ENCODE measurements around the gene OSBPL7. TPM values are rescaled to one million over a fixed set of nuclear protein-coding genes. Genes with fewer than 3 reads are reported as not detected.
A peak's percentile ranks its signal among the peaks of the same experiment; 100 is the strongest.

OSBPL7 gene
- total and polyA plus RNA-seq, 4 experiments from 2014 or later: 1.6 to 50.4 (median 27.2) TPM

GRCh38 chr17:47841488-47842291 lies 20.1 kb upstream of the OSBPL7 start:
- H3K4me1 Mint-ChIP-seq: peaks cover 8 to 40% (median 30%) of the 10 kb centered on the region in 4 donors
- Histone ChIP-seq H3K27ac (ENCODE audit: low read depth, low read length) (peak overlapping the region; percentile 65), H3K27me3 (ENCODE audit: insufficient read depth, low read length) (peaks cover 25% of the 10 kb centered on the region), H3K4me3 (ENCODE audit: low read length in 2 of 2) (peak overlapping the region in 1 of 2 donors; percentile 88), H3K4me1 (ENCODE audit: insufficient read depth, low read length) (peaks cover 33% of the 10 kb centered on the region), H3K36me3 (ENCODE audit: insufficient read depth, low read length) (peaks cover 5% of the 10 kb centered on the region), H3K9me3 (ENCODE audit: control insufficient read depth in 1 of 2, low read length in 2 of 2) (no peaks in the 10 kb centered on the region)
- H3K27ac Mint-ChIP-seq: peak overlapping the region; percentile 53 to 95 (median 84)
- no peak for DNase-seq
- ChIA-PET CTCF (ENCODE audit: partially characterized antibody) (interaction anchor here (0.6 to 20.5 kb wide), 23 partner anchors 8 to 232 kb away, joined by 3 to 562 read pairs (median 5); partner anchors contain the start of genes CDK5RAP3, LRRC46, MRPL10 and OSBPL7), POLR2A (ENCODE audit: partially characterized antibody) (interaction anchor here (0.7 to 18.7 kb wide), 8 partner anchors 11 to 129 kb away, joined by 3 to 271 read pairs (median 10); partner anchors contain the start of genes CDK5RAP3, LRRC46, MRPL10 and OSBPL7)
- H3K27me3 Mint-ChIP-seq: peaks cover 10 to 23% of the 10 kb centered on the region in 2 donors
- peak overlapping the region; percentile 89 to 97 (median 93) for H3K4me3 Mint-ChIP-seq
- H3K9me3 Mint-ChIP-seq: no peaks in the 10 kb centered on the region
- H3K36me3 Mint-ChIP-seq: peaks cover 0 to 3% of the 10 kb centered on the region in 2 donors
- intact Hi-C loops (cut with micrococcal nuclease): loop anchor here (1.0 to 2.0 kb wide), 3 partner anchors 49 to 129 kb away; no protein-coding TSS in a partner anchor

- H3K9me3 ChIP-seq (ENCODE audit: control insufficient read depth in 1 of 2, low read length in 2 of 2): no peaks in the 10 kb centered on the region
- peaks cover 18% of the 10 kb centered on the region for H3K27me3 ChIP-seq (ENCODE audit: insufficient read depth, low read length)
- Mint-ChIP-seq H3K9me3 (no peaks in the 10 kb centered on the region), H3K4me1 (peaks cover 8 to 42% (median 29%) of the 10 kb centered on the region in 4 donors), H3K36me3 (peaks cover 0 to 3% of the 10 kb centered on the region in 2 donors), H3K27me3 (peaks cover 7 to 16% of the 10 kb centered on the region in 2 donors), H3K27ac (peak within 1 kb of the TSS; percentile 53 to 95 (median 84)), H3K4me3 (peak within 1 kb of the TSS; percentile 89 to 97 (median 93))
- DNase-seq: peak; percentile 78 to 88 (median 79)
- peaks cover 33% of the 10 kb centered on the region for H3K4me1 ChIP-seq (ENCODE audit: insufficient read depth, low read length)
- ChIA-PET POLR2A (ENCODE audit: partially characterized antibody) (interaction anchor here (0.7 to 18.7 kb wide), 9 partner anchors 8 to 130 kb away, joined by 3 to 271 read pairs (median 4); partner anchors contain the start of genes CDK5RAP3, LRRC46, MRPL10 and OSBPL7), CTCF (ENCODE audit: partially characterized antibody) (interaction anchor here (0.6 to 20.5 kb wide), 20 partner anchors 9 to 233 kb away, joined by 3 to 562 read pairs (median 6); partner anchors contain the start of genes CDK5RAP3, LRRC46, MRPL10 and OSBPL7)
- peak within 1 kb of the TSS; percentile 65 for H3K27ac ChIP-seq (ENCODE audit: low read depth, low read length)
- peaks cover 5% of the 10 kb centered on the region for H3K36me3 ChIP-seq (ENCODE audit: insufficient read depth, low read length)
- H3K4me3 ChIP-seq (ENCODE audit: low read length in 2 of 2): peak within 1 kb of the TSS; percentile 88
- intact Hi-C loops (cut with micrococcal nuclease): loop anchor here (1.0 to 2.0 kb wide), 4 partner anchors 10 to 129 kb away; partner anchors contain the start of genes LRRC46 and MRPL10
Observed at GRCh38 chr17:47840742-47841487, 19.3 kb upstream of the OSBPL7 start, which contains the start of gene SCRN2. Gene SCRN2 (minus strand): TSS chr17:47841273. CDS start chr17:47840843, 430 bp downstream.

- ChIA-PET POLR2A (ENCODE audit: partially characterized antibody) (interaction anchor here (0.7 to 18.7 kb wide), 5 partner anchors 9 to 52 kb away, joined by 3 to 271 read pairs (median 19); partner anchors contain the start of genes LRRC46, MRPL10, OSBPL7 and SP2), CTCF (ENCODE audit: partially characterized antibody) (interaction anchor here (1.3 to 20.5 kb wide), 11 partner anchors 10 to 177 kb away, joined by 4 to 562 read pairs (median 12); partner anchors contain the start of genes LRRC46, MRPL10, OSBPL7 and SP2)
- Mint-ChIP-seq H3K36me3 (peaks cover 0 to 3% of the 10 kb centered on the region in 2 donors), H3K4me3 (peak overlapping the region; percentile 89 to 97 (median 93)), H3K27ac (peak overlapping the region in 5 of 7 donors; percentile 69 to 95 (median 79)), H3K4me1 (peaks cover 13 to 49% (median 36%) of the 10 kb centered on the region in 4 donors), H3K9me3 (no peaks in the 10 kb centered on the region), H3K27me3 (peaks cover 4 to 9% of the 10 kb centered on the region in 2 donors)
- peaks cover 5% of the 10 kb centered on the region for H3K36me3 ChIP-seq (ENCODE audit: insufficient read depth, low read length)
- DNase-seq: no peak
- H3K27ac ChIP-seq (ENCODE audit: low read depth, low read length): peak overlapping the region; percentile 65
- H3K4me1 ChIP-seq (ENCODE audit: insufficient read depth, low read length): peaks cover 35% of the 10 kb centered on the region
- peaks cover 11% of the 10 kb centered on the region for H3K27me3 ChIP-seq (ENCODE audit: insufficient read depth, low read length)
- H3K4me3 ChIP-seq (ENCODE audit: low read length in 2 of 2): peak overlapping the region; percentile 88
- H3K9me3 ChIP-seq (ENCODE audit: control insufficient read depth in 1 of 2, low read length in 2 of 2): no peaks in the 10 kb centered on the region
- intact Hi-C loops (cut with micrococcal nuclease): loop anchor here (1.0 to 2.0 kb wide), 2 partner anchors 9 to 63 kb away; partner anchors contain the start of genes LRRC46 and MRPL10
Observed at GRCh38 chr17:47840001-47840741, 18.6 kb upstream of the OSBPL7 start.

GRCh38 chr17:47839071-47839470 lies 17.5 kb upstream of the OSBPL7 start:
- peaks cover 46% of the 10 kb centered on the region for H3K4me1 ChIP-seq (ENCODE audit: insufficient read depth, low read length)
- H3K36me3 ChIP-seq (ENCODE audit: insufficient read depth, low read length): peaks cover 5% of the 10 kb centered on the region
- Mint-ChIP-seq H3K36me3 (peaks cover 0 to 3% of the 10 kb centered on the region in 2 donors), H3K4me3 (peak overlapping the region in 5 of 8 donors; percentile 17 to 52 (median 25)), H3K27me3 (peaks cover 0 to 4% of the 10 kb centered on the region in 2 donors), H3K27ac (no peak overlapping the region), H3K4me1 (peaks cover 23 to 60% (median 47%) of the 10 kb centered on the region in 4 donors), H3K9me3 (no peaks in the 10 kb centered on the region)
- no peaks in the 10 kb centered on the region for H3K9me3 ChIP-seq (ENCODE audit: control insufficient read depth in 1 of 2, low read length in 2 of 2)
- no peak overlapping the region for H3K4me3 ChIP-seq (ENCODE audit: low read length in 2 of 2)
- intact Hi-C loops (cut with micrococcal nuclease): no loop called here
- no peak overlapping the region for H3K27ac ChIP-seq (ENCODE audit: low read depth, low read length)
- DNase-seq: no peak
- peaks cover 5% of the 10 kb centered on the region for H3K27me3 ChIP-seq (ENCODE audit: insufficient read depth, low read length)
- CTCF ChIA-PET (ENCODE audit: partially characterized antibody): interaction anchor here (2.6 to 20.5 kb wide), 2 partner anchors 9 to 48 kb away, joined by 31 to 562 read pairs; partner anchors contain the start of genes LRRC46, MRPL10 and SP2
- POLR2A ChIA-PET (ENCODE audit: partially characterized antibody): interaction anchor here (3.1 to 18.7 kb wide), 2 partner anchors 8 to 53 kb away, joined by 55 to 271 read pairs; partner anchors contain the start of genes LRRC46, MRPL10 and SP2

GRCh38 chr17:47838636-47839035 lies 17.0 kb upstream of the OSBPL7 start:
- peak overlapping the region in 3 of 8 donors; percentile 20 to 52 (median 25) for H3K4me3 Mint-ChIP-seq

More at GRCh38 chr17:47838636-47839035, 17.0 kb upstream of the OSBPL7 start:
- Mint-ChIP-seq H3K27ac (no peak overlapping the region), H3K4me1 (peaks cover 25 to 63% (median 50%) of the 10 kb centered on the region in 4 donors), H3K36me3 (peaks cover 0 to 3% of the 10 kb centered on the region in 2 donors), H3K27me3 (peaks cover 0 to 4% of the 10 kb centered on the region in 2 donors), H3K9me3 (peaks cover 0 to 2% (median 0%) of the 10 kb centered on the region in 8 donors)
- peaks cover 50% of the 10 kb centered on the region for H3K4me1 ChIP-seq (ENCODE audit: insufficient read depth, low read length)
- no peak for DNase-seq
- intact Hi-C loops (cut with micrococcal nuclease): no loop called here
- H3K27me3 ChIP-seq (ENCODE audit: insufficient read depth, low read length): peaks cover under 1% of the 10 kb centered on the region
- no peak overlapping the region for H3K27ac ChIP-seq (ENCODE audit: low read depth, low read length)
- CTCF ChIA-PET (ENCODE audit: partially characterized antibody): interaction anchor here (20.5 kb wide), 1 partner anchor 49 kb away, joined by 562 read pairs; the partner anchor contains the start of gene SP2
- no peaks in the 10 kb centered on the region for H3K9me3 ChIP-seq (ENCODE audit: control insufficient read depth in 1 of 2, low read length in 2 of 2)
- H3K4me3 ChIP-seq (ENCODE audit: low read length in 2 of 2): no peak overlapping the region
- POLR2A ChIA-PET (ENCODE audit: partially characterized antibody): interaction anchor here (18.7 kb wide), 1 partner anchor 54 kb away, joined by 271 read pairs; the partner anchor contains the start of gene SP2
- H3K36me3 ChIP-seq (ENCODE audit: insufficient read depth, low read length): peaks cover 5% of the 10 kb centered on the region
